ENCODE measurements around the gene USP35. TPM values are rescaled to one million over a fixed set of nuclear protein-coding genes. Genes with fewer than 3 reads are reported as not detected.

USP35 gene
- total RNA-seq, 1 experiment from 2014 or later = 6.0 TPM

DNA sequence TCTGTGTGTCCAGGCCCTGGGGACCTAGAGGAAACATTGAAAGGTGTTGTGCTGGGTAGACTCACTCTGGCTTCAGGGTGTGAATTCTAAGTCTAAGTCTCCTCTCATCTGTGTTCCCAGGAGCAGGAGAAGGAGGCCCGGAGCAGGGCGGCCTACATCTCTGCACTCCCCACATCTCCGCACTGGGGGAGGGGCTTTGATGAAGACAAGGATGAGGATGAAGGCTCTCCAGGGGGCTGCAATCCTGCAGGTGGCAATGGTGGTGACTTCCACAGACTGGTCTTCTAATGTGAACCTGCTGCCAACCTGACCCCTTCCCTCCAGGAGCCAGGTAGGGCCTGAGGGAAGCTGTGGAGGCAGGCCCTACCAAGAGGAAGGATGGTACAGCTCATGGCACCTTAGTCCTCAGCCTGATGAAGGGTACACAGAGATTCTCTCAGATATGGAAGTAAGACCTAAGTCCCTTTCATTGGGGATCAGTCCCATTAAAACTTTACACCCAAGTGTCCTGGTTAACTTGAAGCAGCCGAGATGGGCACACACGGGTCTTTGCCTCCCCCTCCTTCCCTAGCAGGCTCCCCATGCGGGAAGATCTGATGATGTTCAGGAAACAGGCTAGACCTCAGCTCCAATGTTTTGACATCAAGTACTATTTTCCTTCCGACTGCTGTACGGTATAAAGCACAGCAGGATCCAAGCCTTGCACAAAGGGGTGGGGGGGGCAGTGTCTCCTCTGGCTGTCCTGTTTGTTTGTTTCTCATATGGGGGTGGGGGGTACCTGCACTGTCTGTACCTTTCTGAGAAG is 25.0 kb downstream of the USP35 start:
- H3K9ac ChIP-seq (ENCODE audit: low read length) = no peak overlapping the region

More for the DNA sequence above, 25.0 kb downstream of the USP35 start:
- H3K4me1 ChIP-seq (ENCODE audit: control insufficient read depth in 1 of 2, insufficient read depth in 2 of 2, low read length in 2 of 2) = peaks cover 0 to 7% of the 10 kb centered on the region in 2 experiments; a peak in 2 of 4 replicates
- no peak for DNase-seq (ENCODE audit: low read depth, low spot score)
- no peaks in the 10 kb centered on the region for H3K9me2 ChIP-seq (ENCODE audit: insufficient read depth)
- peaks cover 0 to 10% of the 10 kb centered on the region in 2 experiments; a peak in 1 of 4 replicates for H3K36me3 ChIP-seq (ENCODE audit: control insufficient read depth in 1 of 2, insufficient read depth in 2 of 2, low read length in 2 of 2)
- no peaks in the 10 kb centered on the region for H4K20me1 ChIP-seq (ENCODE audit: insufficient read depth)
- no peaks in the 10 kb centered on the region for H3K9me3 ChIP-seq (ENCODE audit: control insufficient read depth in 1 of 2, insufficient read depth in 1 of 2, low read depth in 1 of 2, low read length in 2 of 2)
- TF ChIP-seq FOSL1 (IDR thresholded peaks at IDR 0.05; ENCODE audit: low read depth) (no peak), ZNF274 (IDR thresholded peaks at IDR 0.05; ENCODE audit: low read depth, low read length) (no peak), JUND (IDR thresholded peaks at IDR 0.05) (no peak), SRF (IDR thresholded peaks at IDR 0.05; ENCODE audit: low read depth) (no peak), RAD21 (IDR thresholded peaks at IDR 0.05; ENCODE audit: low read depth) (no peak), YY1 (IDR thresholded peaks at IDR 0.05; ENCODE audit: extremely low read depth, insufficient replicate concordance, low read depth, low read length) (no peak), EZH2 (IDR thresholded peaks at IDR 0.05) (no peak), POLR2A (IDR thresholded peaks at IDR 0.05; ENCODE audit: borderline replicate concordance, extremely low read depth, insufficient read depth, insufficient read length) (no peak)
- TF ChIP-seq, protein P1, sequence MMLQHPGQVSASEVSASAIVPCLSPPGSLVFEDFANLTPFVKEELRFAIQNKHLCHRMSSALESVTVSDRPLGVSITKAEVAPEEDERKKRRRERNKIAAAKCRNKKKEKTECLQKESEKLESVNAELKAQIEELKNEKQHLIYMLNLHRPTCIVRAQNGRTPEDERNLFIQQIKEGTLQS (IDR thresholded peaks at IDR 0.05) = no peak
- TF ChIP-seq, protein P2, sequence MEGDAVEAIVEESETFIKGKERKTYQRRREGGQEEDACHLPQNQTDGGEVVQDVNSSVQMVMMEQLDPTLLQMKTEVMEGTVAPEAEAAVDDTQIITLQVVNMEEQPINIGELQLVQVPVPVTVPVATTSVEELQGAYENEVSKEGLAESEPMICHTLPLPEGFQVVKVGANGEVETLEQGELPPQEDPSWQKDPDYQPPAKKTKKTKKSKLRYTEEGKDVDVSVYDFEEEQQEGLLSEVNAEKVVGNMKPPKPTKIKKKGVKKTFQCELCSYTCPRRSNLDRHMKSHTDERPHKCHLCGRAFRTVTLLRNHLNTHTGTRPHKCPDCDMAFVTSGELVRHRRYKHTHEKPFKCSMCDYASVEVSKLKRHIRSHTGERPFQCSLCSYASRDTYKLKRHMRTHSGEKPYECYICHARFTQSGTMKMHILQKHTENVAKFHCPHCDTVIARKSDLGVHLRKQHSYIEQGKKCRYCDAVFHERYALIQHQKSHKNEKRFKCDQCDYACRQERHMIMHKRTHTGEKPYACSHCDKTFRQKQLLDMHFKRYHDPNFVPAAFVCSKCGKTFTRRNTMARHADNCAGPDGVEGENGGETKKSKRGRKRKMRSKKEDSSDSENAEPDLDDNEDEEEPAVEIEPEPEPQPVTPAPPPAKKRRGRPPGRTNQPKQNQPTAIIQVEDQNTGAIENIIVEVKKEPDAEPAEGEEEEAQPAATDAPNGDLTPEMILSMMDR (IDR thresholded peaks at IDR 0.05 in 2 of 3, conservative IDR thresholded peaks at IDR 0.05 in 1 of 3; ENCODE audit: borderline replicate concordance in 1 of 3, insufficient read depth in 1 of 3, low read depth in 2 of 3, low read length in 2 of 3) = no peak
- TF ChIP-seq, protein P3, sequence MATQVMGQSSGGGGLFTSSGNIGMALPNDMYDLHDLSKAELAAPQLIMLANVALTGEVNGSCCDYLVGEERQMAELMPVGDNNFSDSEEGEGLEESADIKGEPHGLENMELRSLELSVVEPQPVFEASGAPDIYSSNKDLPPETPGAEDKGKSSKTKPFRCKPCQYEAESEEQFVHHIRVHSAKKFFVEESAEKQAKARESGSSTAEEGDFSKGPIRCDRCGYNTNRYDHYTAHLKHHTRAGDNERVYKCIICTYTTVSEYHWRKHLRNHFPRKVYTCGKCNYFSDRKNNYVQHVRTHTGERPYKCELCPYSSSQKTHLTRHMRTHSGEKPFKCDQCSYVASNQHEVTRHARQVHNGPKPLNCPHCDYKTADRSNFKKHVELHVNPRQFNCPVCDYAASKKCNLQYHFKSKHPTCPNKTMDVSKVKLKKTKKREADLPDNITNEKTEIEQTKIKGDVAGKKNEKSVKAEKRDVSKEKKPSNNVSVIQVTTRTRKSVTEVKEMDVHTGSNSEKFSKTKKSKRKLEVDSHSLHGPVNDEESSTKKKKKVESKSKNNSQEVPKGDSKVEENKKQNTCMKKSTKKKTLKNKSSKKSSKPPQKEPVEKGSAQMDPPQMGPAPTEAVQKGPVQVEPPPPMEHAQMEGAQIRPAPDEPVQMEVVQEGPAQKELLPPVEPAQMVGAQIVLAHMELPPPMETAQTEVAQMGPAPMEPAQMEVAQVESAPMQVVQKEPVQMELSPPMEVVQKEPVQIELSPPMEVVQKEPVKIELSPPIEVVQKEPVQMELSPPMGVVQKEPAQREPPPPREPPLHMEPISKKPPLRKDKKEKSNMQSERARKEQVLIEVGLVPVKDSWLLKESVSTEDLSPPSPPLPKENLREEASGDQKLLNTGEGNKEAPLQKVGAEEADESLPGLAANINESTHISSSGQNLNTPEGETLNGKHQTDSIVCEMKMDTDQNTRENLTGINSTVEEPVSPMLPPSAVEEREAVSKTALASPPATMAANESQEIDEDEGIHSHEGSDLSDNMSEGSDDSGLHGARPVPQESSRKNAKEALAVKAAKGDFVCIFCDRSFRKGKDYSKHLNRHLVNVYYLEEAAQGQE (IDR thresholded peaks at IDR 0.05; ENCODE audit: low read depth) = no peak
- BruUV-seq (replicated peaks) = no TSS peak
- no peak overlapping the region for H3K4me2 ChIP-seq (ENCODE audit: low read length)
- H3K79me2 ChIP-seq (ENCODE audit: insufficient read depth, low read length) = no peaks in the 10 kb centered on the region
- ChIA-PET POLR2A (no interaction called here), RAD21 (ENCODE audit: low non-redundant PET in 1 of 2, low total read pairs in 2 of 2, uncharacterized antibody in 2 of 2, unreplicated experiment in 2 of 2) (no interaction called here), CTCF (no interaction called here)
- intact Hi-C loops (cut with micrococcal nuclease) = no loop called here
- H3K27me3 ChIP-seq (ENCODE audit: insufficient read depth, low read length) = no peaks in the 10 kb centered on the region
- ATAC-seq = no peak
- no peak overlapping the region for H2AFZ ChIP-seq (ENCODE audit: low read depth, low read length, poor library complexity, severe bottlenecking)
- no peak overlapping the region for H3K27ac ChIP-seq (ENCODE audit: low read depth, low read length)
- H3K4me3 ChIP-seq (replicated peaks in 1 of 2; ENCODE audit: low read depth in 1 of 2, low read length in 2 of 2) = no peak overlapping the region
